ENCODE data around the gene ZRSR2. TPM values are rescaled to one million over a fixed set of nuclear protein-coding genes. Genes with fewer than 3 reads are reported as not detected.
A peak's percentile ranks its signal among the peaks of the same experiment; 100 is the strongest.

The ZRSR2 gene
- polyA plus RNA-seq, 3 donors, result 15.4 to 22.6 (median 16.5) TPM

- no peak for DNase-seq
These were observed 51.7 kb downstream of the ZRSR2 start for GRCh38 chrX:15841853-15842516.

GRCh38 chrX:15843960-15844359 lies 53.7 kb downstream of the ZRSR2 start:
- DNase-seq, result no peak

- no peak for DNase-seq
These were observed 58.3 kb downstream of the ZRSR2 start for GRCh38 chrX:15848576-15848975.

- no peak for DNase-seq
These were observed 59.3 kb downstream of the ZRSR2 start for GRCh38 chrX:15849555-15849954.

- DNase-seq, result peak; percentile 3
These were observed 63.3 kb downstream of the ZRSR2 start for GRCh38 chrX:15853586-15854079.

GRCh38 chrX:15854080-15854655 lies 63.9 kb downstream of the ZRSR2 start:
- peak; percentile 38 for DNase-seq

GRCh38 chrX:15854712-15855567 lies 64.7 kb downstream of the ZRSR2 start, which contains the start of gene AP1S2:
Gene AP1S2 (minus strand): TSS chrX:15854813. CDS start chrX:15852524, 2,289 bp downstream.
- peak; percentile 93 for DNase-seq

- DNase-seq, result no peak
These were observed 65.4 kb downstream of the ZRSR2 start for GRCh38 chrX:15855568-15856221.

GRCh38 chrX:15856222-15856587 lies 65.9 kb downstream of the ZRSR2 start:
- DNase-seq, result no peak

GRCh38 chrX:15856636-15857035 lies 66.4 kb downstream of the ZRSR2 start:
- no peak for DNase-seq

- no peak for DNase-seq
These were observed 67.8 kb downstream of the ZRSR2 start for GRCh38 chrX:15858051-15858450.

- no peak for DNase-seq
These were observed 70.6 kb downstream of the ZRSR2 start for GRCh38 chrX:15860921-15861320.

- DNase-seq, result no peak
These were observed 73.7 kb downstream of the ZRSR2 start for GRCh38 chrX:15864023-15864422.

- DNase-seq, result no peak
These were observed 74.3 kb downstream of the ZRSR2 start for GRCh38 chrX:15864629-15865028.

GRCh38 chrX:15866147-15866546 lies 75.9 kb downstream of the ZRSR2 start:
- DNase-seq, result no peak

GRCh38 chrX:15869695-15870094 lies 79.4 kb downstream of the ZRSR2 start:
- DNase-seq, result no peak

GRCh38 chrX:15870310-15870709 lies 80.0 kb downstream of the ZRSR2 start:
- DNase-seq, result no peak

Other genes with a start within 250 kb of the ZRSR2 start
- gene ACE2, start 189.5 kb upstream of the ZRSR2 start, polyA plus RNA-seq (ENCODE audit: insufficient read length in 3 of 3), result 10 to 100 TPM; 51.2 to 58.0 (median 51.7) TPM
- gene CLTRN, start 125.7 kb upstream of the ZRSR2 start, polyA plus RNA-seq (ENCODE audit: insufficient read length in 3 of 3), result 10 to 100 TPM; 18.8 to 20.8 (median 20.8) TPM
- 10 to 100 TPM in 1 of 3 donors, 1 to 10 TPM in 2; 5.9 to 14.2 (median 8.7) TPM for gene CA5B, start 52.2 kb upstream of the ZRSR2 start, polyA plus RNA-seq (ENCODE audit: insufficient read length in 3 of 3)
- gene AP1S2, start 64.3 kb downstream of the ZRSR2 start, polyA plus RNA-seq (ENCODE audit: insufficient read length in 3 of 3), result 10 to 100 TPM; 45.2 to 49.5 (median 48.5) TPM